Heart left ventricle (tissue), 16 donors: ENCODE results near the gene NTMT1. TPM values are rescaled to one million over a fixed set of nuclear protein-coding genes. Genes with fewer than 3 reads are reported as not detected.
A peak's percentile ranks its signal among the peaks of the same experiment; 100 is the strongest.

Experiments used
- ATAC-seq, 4 donors: fragments of 200-7000 bp; cut with Tn5 transposase; one replicate each; pipeline ENCODE4 v1.9.1; 2020 to 2022; ENCODE audit warnings: moderate library complexity in 4 of 4, mild to moderate bottlenecking in 3 of 4, moderate number of reproducible peaks in 1 of 4
- DNase-seq, 5 donors: peaks; one replicate each; pipeline ENCODE4 v3.0.0-alpha.2; 2020
- H3K27ac ChIP-seq, 12 donors: fragments of 200-600 bp; sonication (generic) in 4 of 12; one replicate each; pipeline versions ENCODE4 v1.5.0 to v1.8.0; 2016 to 2022; ENCODE audit warnings: mild to moderate bottlenecking in 2 of 12
- H3K27me3 ChIP-seq, 9 donors: fragments of 200-600 bp; sonication (generic) in 2 of 9; one replicate each; pipeline versions ENCODE4 v1.5.1 to v1.8.0; 2016 to 2022; ENCODE audit warnings: mild to moderate bottlenecking in 3 of 9
- H3K36me3 ChIP-seq, 9 donors: fragments of 200-600 bp; sonication (generic) in 2 of 9; one replicate each; pipeline versions ENCODE4 v1.5.0 to v1.8.0; 2018 to 2022; ENCODE audit warnings: mild to moderate bottlenecking in 2 of 9
- H3K4me1 ChIP-seq, 12 donors: fragments of 200-600 bp; sonication (generic) in 4 of 12; one replicate each; pipeline versions ENCODE4 v1.5.0 to v1.8.0; 2016 to 2022; ENCODE audit warnings: mild to moderate bottlenecking in 3 of 12
- H3K4me3 ChIP-seq, 12 donors: fragments of 200-600 bp; sonication (generic) in 4 of 12; one replicate each; pipeline versions ENCODE4 v1.5.0 to v1.8.0; 2017 to 2022; ENCODE audit warnings: mild to moderate bottlenecking in 9 of 12, moderate library complexity in 4 of 12
- H3K9me3 ChIP-seq, 12 donors: fragments of 200-600 bp; sonication (generic) in 4 of 12; one replicate each; pipeline versions ENCODE4 v1.5.0 to v1.8.0; 2016 to 2022; ENCODE audit warnings: mild to moderate bottlenecking in 1 of 12
- POLR2A ChIP-seq, 2 donors: fragments of 450-650 bp; IDR thresholded peaks; one replicate each; pipeline ENCODE4 v1.6.1; 2017; ENCODE audit warnings: antibody characterized with exemption in 2 of 2, mild to moderate bottlenecking in 2 of 2, moderate library complexity in 2 of 2
- WGBS, 4 donors: extraction: QIAGEN DNeasy Blood & Tissue Kit in 2 of 4; methylation state at CpG; one replicate each; pipeline versions ENCODE4 v1.1.5 to v1.1.7; 2013 to 2018; 5-methylcytosine and 5-hydroxymethylcytosine counted together
- intact Hi-C, 10 donors: fragments of 100-400 bp; cut with DNase I; formaldehyde crosslinking; loops; one replicate each; pipeline versions ENCODE4 v1.11.1 to v1.14.2; 2022
- polyA plus RNA-seq, 2 donors: library from polyadenylated mRNA; stranded (reverse); fragments of 200-250 nt; gene quantifications; one replicate each; pipeline ENCODE4 v1.2.3, GENCODE V29; 2013
- total RNA-seq, 9 donors: library from RNA; depleted of rRNA in 2 of 9; stranded (reverse); fragments of >200 nt in 2 of 9; fragmentation: NEBNext Ultra II Directional in 3 of 9; extraction: Animal tissue kit (Norgen Biotek cat#: 25700) in 3 of 9; gene quantifications; one replicate each; pipeline versions ENCODE4 v1.1.0 to v1.2.4, GENCODE V29; 2016 to 2023
- TF ChIP-seq, protein P1 (sequence below), 12 donors: fragments of 200-600 bp; sonication (generic) in 4 of 12; IDR thresholded peaks; one replicate each; pipeline versions ENCODE4 v1.5.0 to v1.8.0; 2018 to 2022; ENCODE audit warnings: antibody characterized with exemption in 12 of 12, mild to moderate bottlenecking in 5 of 12
- donor health status: ischemic (EF 13 %, LVEDD 7.1; RV severe dilation, severe dysfunction).
- donor health status: healthy with polysubstance abuse.
- donor health status: DM: no; HTN: yes; CAD: no.
- donor health status: DM: no; HTN: no; CAD: no.
- donor health status: ischemic (EF 25% LVEDD 6.9; RV normal size, moderate dysfunction).
- donor health status: ischemic (EF 25% LVEDD 5.7; RV mildly dilated, moderate dysfunction).
- donor health status: healthy.
- donor health status: DM: yes; HTN: yes; CAD: no.
- donor health status: ischemic (EF 35%, LVEDD 5.7; RV mildly dilated, moderate dysfunction).
- donor health status: nonischemic (EF 11% LVEDD 7.7; RV severe dilation, severe dysfunction).
- donor health status: DM: yes; HTN: yes; CAD: no.
- donor health status: PGD.
- donor health status: ischemic (EF 29% LVEDD 5.4; RV normal size, mild dysfunction).
- donor health status: nonischemic (EF 23%, LVEDD 6.1; RV moderate dilation, normal function).

The NTMT1 gene
- total and polyA plus RNA-seq, 11 donors: 39.0 to 111 (median 61.5) TPM

DNA sequence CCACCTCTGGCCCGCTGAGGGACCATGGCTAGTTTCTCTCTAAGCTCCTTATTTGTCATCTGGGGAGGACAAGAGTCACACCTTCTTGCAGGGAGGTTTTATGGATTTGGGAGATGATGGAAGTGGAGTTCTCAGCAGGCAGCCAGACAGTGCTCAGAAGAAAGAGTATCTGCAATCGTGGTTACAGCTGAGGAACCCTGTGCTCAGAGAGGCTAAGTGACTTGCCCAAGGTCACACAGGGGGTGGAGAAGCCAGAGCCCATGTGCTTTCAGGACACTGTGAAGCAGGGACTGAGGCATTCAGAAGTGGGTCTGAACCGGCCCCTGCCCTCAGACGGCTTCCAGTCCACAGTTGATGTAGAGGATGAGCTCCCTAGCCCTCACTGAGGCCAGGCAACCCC lies 50.3 kb downstream of the NTMT1 start:
- no peaks in the 10 kb centered on the region for H3K9me3 ChIP-seq
- H3K27ac ChIP-seq: no peak overlapping the region
- no peak for TF ChIP-seq POLR2A (IDR thresholded peaks at IDR 0.05)
- DNase-seq (no peak), ATAC-seq (no peak)
- intact Hi-C loops: no loop called here
- no peak overlapping the region for H3K4me3 ChIP-seq
- WGBS, 4 donors: 83 to 86% (median 85%) methylated on average over 4 of the region's 4 CpGs
- H3K36me3 ChIP-seq: no peaks in the 10 kb centered on the region
- peaks cover 0 to 18% (median 3%) of the 10 kb centered on the region in 9 donors for H3K27me3 ChIP-seq
- H3K4me1 ChIP-seq: no peaks in the 10 kb centered on the region

DNA sequence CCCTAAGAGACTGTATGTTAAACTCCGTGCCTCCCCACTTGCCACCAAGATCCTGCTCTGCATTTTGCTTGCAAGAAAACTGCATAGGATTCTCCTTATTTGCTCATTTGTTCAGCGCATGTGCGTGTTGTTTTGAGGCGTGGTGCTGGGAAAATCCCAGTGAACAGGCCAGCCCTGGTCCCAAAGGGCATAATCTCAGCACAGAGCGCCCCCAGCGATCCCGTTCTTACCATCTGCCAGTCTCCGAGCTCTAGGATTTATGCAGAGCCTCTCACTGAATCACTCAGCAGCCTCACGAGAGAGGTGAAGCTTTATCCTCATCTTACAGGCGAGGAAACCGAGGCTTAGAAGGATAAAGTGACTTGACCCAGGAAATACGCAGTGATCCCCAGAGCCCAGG lies 51.0 kb downstream of the NTMT1 start:
- ATAC-seq (peak in 2 of 4 donors; percentile 14 to 56), DNase-seq (peak in 1 of 5 donors; percentile 40)
- no peaks in the 10 kb centered on the region for H3K9me3 ChIP-seq
- H3K4me1 ChIP-seq: no peaks in the 10 kb centered on the region
- 51 to 65% (median 59%) methylated on average over 9 to 12 of the region's 12 CpGs for WGBS, 4 donors
- no peak for TF ChIP-seq POLR2A (IDR thresholded peaks at IDR 0.05)
- TF ChIP-seq, protein P1, sequence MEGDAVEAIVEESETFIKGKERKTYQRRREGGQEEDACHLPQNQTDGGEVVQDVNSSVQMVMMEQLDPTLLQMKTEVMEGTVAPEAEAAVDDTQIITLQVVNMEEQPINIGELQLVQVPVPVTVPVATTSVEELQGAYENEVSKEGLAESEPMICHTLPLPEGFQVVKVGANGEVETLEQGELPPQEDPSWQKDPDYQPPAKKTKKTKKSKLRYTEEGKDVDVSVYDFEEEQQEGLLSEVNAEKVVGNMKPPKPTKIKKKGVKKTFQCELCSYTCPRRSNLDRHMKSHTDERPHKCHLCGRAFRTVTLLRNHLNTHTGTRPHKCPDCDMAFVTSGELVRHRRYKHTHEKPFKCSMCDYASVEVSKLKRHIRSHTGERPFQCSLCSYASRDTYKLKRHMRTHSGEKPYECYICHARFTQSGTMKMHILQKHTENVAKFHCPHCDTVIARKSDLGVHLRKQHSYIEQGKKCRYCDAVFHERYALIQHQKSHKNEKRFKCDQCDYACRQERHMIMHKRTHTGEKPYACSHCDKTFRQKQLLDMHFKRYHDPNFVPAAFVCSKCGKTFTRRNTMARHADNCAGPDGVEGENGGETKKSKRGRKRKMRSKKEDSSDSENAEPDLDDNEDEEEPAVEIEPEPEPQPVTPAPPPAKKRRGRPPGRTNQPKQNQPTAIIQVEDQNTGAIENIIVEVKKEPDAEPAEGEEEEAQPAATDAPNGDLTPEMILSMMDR (IDR thresholded peaks at IDR 0.05): no peak
- H3K27ac ChIP-seq: no peak overlapping the region
- no peaks in the 10 kb centered on the region for H3K36me3 ChIP-seq
- no peak overlapping the region for H3K4me3 ChIP-seq
- H3K27me3 ChIP-seq: peaks cover 0 to 18% (median 3%) of the 10 kb centered on the region in 9 donors
- intact Hi-C loops: no loop called here

DNA sequence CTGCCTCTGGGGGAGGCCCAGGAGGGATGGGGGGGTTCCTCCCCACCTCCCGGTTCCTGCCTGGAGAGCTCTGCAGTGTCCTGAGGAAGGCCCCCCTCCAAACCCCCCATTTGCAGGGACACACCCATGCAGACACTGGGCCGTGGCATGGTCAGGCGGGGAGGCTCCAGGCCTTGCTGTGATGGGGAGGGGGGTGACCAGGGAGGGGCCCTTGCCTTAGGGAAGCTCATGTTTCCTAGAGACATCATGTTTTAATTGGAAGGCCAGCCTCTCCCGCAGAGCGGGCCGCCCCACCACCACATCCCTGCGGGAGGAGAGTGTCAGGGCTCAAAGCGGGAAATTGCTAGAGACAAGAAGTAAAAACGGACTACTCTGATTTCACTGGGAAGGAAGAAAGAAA lies 51.5 kb downstream of the NTMT1 start:
- no peak for DNase-seq
- Histone ChIP-seq H3K4me1 (no peaks in the 10 kb centered on the region), H3K9me3 (no peaks in the 10 kb centered on the region), H3K27ac (no peak overlapping the region), H3K36me3 (no peaks in the 10 kb centered on the region), H3K4me3 (no peak overlapping the region), H3K27me3 (peaks cover 0 to 18% (median 3%) of the 10 kb centered on the region in 9 donors)
- intact Hi-C loops: no loop called here
- peak in 2 of 4 donors; percentile 16 to 36 for ATAC-seq
- TF ChIP-seq, protein P1 (IDR thresholded peaks at IDR 0.05): no peak
- TF ChIP-seq POLR2A (IDR thresholded peaks at IDR 0.05): no peak
- whole genome bisulfite sequencing, 4 donors: 41 to 52% (median 49%) methylated on average over 6 to 9 of the region's 9 CpGs

DNA sequence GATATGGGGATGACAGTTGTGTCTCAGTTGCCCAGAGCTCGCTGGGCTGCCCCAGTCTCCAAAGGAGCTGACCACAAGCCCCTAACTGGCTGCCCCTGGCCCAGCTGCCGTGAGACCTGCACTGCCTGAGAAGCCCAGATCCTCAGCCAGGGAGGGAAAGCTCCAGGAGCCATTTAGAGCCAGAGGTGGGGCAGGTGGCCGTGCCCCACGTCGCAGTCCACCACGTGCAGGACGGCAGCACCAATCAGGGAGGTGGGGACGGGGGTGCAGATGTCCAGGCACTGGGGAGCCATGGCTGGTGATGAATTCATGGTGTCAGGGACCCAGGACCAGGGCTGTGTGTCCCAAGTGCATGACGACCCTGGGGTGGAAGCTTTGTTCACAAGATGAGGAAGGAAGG lies 52.9 kb downstream of the NTMT1 start:
- Histone ChIP-seq H3K27me3 (peaks cover 0 to 18% (median 3%) of the 10 kb centered on the region in 9 donors), H3K27ac (no peak overlapping the region), H3K4me3 (no peak overlapping the region), H3K9me3 (no peaks in the 10 kb centered on the region), H3K36me3 (no peaks in the 10 kb centered on the region), H3K4me1 (no peaks in the 10 kb centered on the region)
- DNase-seq (no peak), ATAC-seq (no peak)
- intact Hi-C loops: no loop called here
- WGBS, 4 donors: 75 to 82% (median 77%) methylated on average over 9 of the region's 9 CpGs
- TF ChIP-seq POLR2A (IDR thresholded peaks at IDR 0.05): no peak
- TF ChIP-seq, protein P1 (IDR thresholded peaks at IDR 0.05): no peak

DNA sequence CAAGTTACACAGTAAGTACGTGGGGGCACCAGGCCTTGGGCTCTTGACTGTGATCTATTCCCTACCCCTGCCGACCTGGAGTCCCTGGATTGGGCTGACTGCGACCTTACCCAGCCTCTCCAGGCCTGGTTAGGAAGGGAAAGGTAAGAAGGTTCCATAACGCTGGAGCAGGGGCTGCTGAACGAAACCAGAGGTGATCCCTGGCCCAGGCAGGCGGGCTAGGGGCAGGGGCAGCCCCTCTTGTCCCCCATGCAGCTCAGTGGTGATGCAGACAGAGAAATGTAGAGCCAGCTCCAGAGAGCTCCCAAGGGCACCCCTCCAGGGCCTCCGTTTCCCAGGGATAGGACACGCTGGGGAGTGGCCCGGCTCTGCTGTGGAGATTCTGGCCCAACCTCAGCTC lies 53.6 kb downstream of the NTMT1 start:
- Histone ChIP-seq H3K9me3 (no peaks in the 10 kb centered on the region), H3K27me3 (peaks cover 0 to 18% (median 3%) of the 10 kb centered on the region in 9 donors)
- no peak for DNase-seq

More for the DNA sequence above, 53.6 kb downstream of the NTMT1 start:
- intact Hi-C loops: no loop called here
- Histone ChIP-seq H3K4me3 (no peak overlapping the region), H3K27ac (no peak overlapping the region), H3K36me3 (no peaks in the 10 kb centered on the region), H3K4me1 (no peaks in the 10 kb centered on the region)
- 73 to 90% (median 81%) methylated on average over 7 to 9 of the region's 9 CpGs for WGBS, 4 donors
- ATAC-seq: no peak
- TF ChIP-seq, protein P1 (IDR thresholded peaks at IDR 0.05): no peak
- no peak for TF ChIP-seq POLR2A (IDR thresholded peaks at IDR 0.05)
